Effector memory CD4-positive, alpha-beta T cell (primary cell): Measurements from ENCODE around the gene TCIRG1.
A peak's percentile ranks its signal among the peaks of the same experiment; 100 is the strongest.
"Not testable (repeated sequence)": the region's sequence is repeated elsewhere in the genome, so short reads cannot be mapped to it uniquely, and the experiment has no call there.

ENCODE experiments used
- DNase-seq, 3 donors: peaks; one replicate each; pipeline ENCODE4 v3.0.0-alpha.2; 2020
- H3K27ac ChIP-seq: 2 replicates; pipeline ENCODE4 v1.7.0; 2013; ENCODE audit warnings: mild to moderate bottlenecking, low read length, moderate library complexity; ENCODE audit not compliant: insufficient read depth, poor library complexity, severe bottlenecking
- H3K27me3 ChIP-seq: replicated peaks from 2 replicates; pipeline ENCODE4 v1.7.0; 2013; ENCODE audit warnings: mild to moderate bottlenecking, low read length; ENCODE audit not compliant: insufficient read depth, control insufficient read depth, poor library complexity, severe bottlenecking
- H3K36me3 ChIP-seq: 2 replicates; pipeline ENCODE4 v1.7.0; 2013; ENCODE audit warnings: mild to moderate bottlenecking, low read length, moderate library complexity; ENCODE audit not compliant: control insufficient read depth, insufficient read depth
- H3K4me1 ChIP-seq: 2 replicates; pipeline ENCODE4 v1.7.0; 2013; ENCODE audit warnings: low read length, mild to moderate bottlenecking; ENCODE audit not compliant: control insufficient read depth, insufficient read depth, poor library complexity, severe bottlenecking
- H3K4me3 ChIP-seq: 2 replicates; pipeline ENCODE4 v1.7.0; 2013; ENCODE audit warnings: low read length, low read depth, mild to moderate bottlenecking; ENCODE audit not compliant: insufficient read depth, poor library complexity, severe bottlenecking
- H3K9me3 ChIP-seq: 2 replicates; pipeline ENCODE4 v1.7.0; 2013; ENCODE audit warnings: mild to moderate bottlenecking, low read length, moderate library complexity; ENCODE audit not compliant: control insufficient read depth
- total RNA-seq, 3 donors: gene quantifications; one replicate each; lab custom pipeline; 2026; lab: John Stamatoyannopoulos, UW

TCIRG1 gene
- 168 to 218 (median 190) reads per million in 3 donors for total RNA-seq

GRCh38 chr11:68038718-68039525, at the start of gene TCIRG1:
Gene TCIRG1, plus strand, starts transcription at chr11:68039025. Its CDS starts 2,247 bp downstream, at chr11:68041272.
- Histone ChIP-seq H3K27me3 (no peaks in the 10 kb centered on the region), H3K36me3 (peaks cover 22% of the 10 kb centered on the region), H3K4me1 (peaks cover 36% of the 10 kb centered on the region), H3K9me3 (no peaks in the 10 kb centered on the region), H3K4me3 (peak within 1 kb of the TSS; percentile 92), H3K27ac (peak within 1 kb of the TSS; percentile 84)
- DNase-seq = peak; percentile 27 to 56 (median 41)

GRCh38 chr11:67990546-67991346, 48.1 kb upstream of the TCIRG1 start:
- not testable (repeated sequence) for H3K36me3 ChIP-seq, H3K27ac ChIP-seq, H3K9me3 ChIP-seq, H3K4me3 ChIP-seq, H3K27me3 ChIP-seq, H3K4me1 ChIP-seq, DNase-seq

DNA sequence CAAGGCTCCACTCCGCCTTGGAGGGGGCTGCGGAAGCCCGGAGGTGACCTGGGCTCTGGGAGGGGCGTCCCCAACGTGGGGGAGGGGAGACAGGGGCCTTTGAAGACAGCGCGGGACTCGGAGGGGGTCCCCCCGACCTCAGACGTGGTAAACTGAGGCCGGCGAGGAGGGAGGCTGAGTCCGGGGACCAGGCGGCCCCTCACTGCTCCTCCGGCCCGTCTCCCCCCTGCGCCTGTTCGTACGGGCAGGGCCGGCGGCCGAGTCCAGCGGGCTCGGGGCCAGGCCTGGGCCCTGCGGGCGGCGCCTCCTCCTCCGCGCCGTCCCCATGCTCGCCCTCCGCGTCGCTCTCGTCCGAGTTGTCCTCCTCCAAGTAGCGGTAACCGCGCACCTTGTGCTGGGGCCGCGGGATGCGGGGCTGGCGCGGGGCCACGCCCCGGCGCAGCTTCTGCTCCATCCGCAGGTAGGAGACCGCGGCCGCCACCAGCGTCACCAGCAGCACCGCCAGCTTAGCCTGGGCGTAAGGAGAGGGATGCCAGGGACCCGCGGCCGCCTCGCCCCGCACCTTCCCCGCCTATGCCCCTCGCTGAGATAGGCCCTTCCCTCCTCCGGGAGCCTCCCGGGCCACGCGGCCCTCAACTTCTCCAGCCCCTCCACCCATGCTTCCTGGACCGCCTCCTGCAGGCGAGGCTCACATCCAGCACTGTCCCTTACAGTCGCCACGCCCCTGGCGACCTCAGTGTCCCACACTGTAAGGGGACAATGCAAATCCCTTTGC, 47.3 kb upstream of the TCIRG1 start:
- not testable (repeated sequence) for H3K4me1 ChIP-seq, H3K27ac ChIP-seq, H3K36me3 ChIP-seq, H3K27me3 ChIP-seq, DNase-seq, H3K4me3 ChIP-seq, H3K9me3 ChIP-seq

GRCh38 chr11:67993821-67994220, 45.0 kb upstream of the TCIRG1 start:
- H3K36me3 ChIP-seq, H3K4me3 ChIP-seq, H3K27ac ChIP-seq, H3K9me3 ChIP-seq, H3K27me3 ChIP-seq, H3K4me1 ChIP-seq: not testable (repeated sequence)
- DNase-seq = peak in 2 of 3 donors; percentile 13 to 25

DNA sequence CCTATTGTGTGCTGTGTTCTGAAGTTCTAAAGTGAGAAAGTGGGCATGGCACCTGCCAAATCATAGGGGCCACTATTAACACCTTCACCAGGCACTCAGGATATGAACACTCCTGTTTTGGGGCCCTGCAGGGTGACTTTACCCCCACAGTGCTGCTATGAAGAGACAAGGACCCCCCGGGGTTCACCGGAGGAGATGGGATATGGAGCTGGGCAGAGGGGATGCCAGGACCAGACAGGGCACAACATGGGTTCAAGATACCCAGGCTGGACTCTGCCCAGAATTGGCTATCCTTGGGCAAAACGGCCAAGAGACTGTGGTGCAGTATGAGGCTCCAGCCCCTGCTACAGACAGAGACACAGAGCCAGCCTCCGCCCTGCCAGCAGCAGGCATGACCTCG, 44.4 kb upstream of the TCIRG1 start:
- not testable (repeated sequence) for H3K27ac ChIP-seq, H3K27me3 ChIP-seq, H3K4me3 ChIP-seq, H3K4me1 ChIP-seq, DNase-seq, H3K9me3 ChIP-seq, H3K36me3 ChIP-seq

- H3K4me1 ChIP-seq, H3K36me3 ChIP-seq, H3K4me3 ChIP-seq, H3K9me3 ChIP-seq, H3K27me3 ChIP-seq, DNase-seq, H3K27ac ChIP-seq: not testable (repeated sequence)
These were observed 43.7 kb upstream of the TCIRG1 start for GRCh38 chr11:67995129-67995528.

DNA sequence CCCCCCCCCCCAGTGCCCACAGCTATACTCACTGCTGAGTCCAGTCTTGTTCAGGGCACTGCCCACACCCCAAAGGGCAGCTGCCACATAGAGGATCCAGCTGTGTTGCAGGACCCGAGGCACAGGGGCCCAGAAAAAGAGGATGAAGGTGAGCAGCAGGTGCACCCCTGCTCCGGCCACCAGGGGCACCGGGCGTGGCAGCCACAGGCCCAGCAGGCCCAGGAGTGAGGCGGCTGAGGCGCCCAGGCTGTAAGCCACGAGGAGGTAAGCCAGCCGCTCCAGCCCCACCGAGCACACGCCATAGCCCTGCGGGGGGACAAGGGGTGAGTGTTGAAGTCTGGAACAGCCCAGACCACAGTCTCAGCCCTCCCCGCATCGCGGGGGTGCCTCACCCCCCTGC, 43.2 kb upstream of the TCIRG1 start:
- DNase-seq, H3K27ac ChIP-seq, H3K36me3 ChIP-seq, H3K27me3 ChIP-seq, H3K4me1 ChIP-seq, H3K9me3 ChIP-seq, H3K4me3 ChIP-seq: not testable (repeated sequence)

DNA sequence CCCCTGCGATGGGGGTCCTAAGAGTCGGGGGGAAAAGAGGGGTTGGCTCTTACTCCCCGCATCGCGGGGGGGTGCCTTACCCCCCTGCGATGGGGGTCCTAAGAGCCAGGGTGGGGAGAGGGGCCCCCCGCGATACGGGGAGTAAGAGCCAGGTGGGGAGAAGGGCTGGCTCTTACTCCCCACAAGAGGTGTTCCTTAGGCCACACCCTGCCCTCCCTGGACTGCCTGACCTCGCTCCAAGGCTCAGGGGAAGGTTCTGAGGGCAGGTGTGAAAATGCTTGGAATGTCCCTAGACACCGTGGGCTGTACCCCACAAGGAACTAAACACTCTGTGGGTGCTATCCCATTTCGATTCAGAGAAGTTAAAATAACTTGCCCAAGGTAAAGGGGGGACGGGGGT, 42.8 kb upstream of the TCIRG1 start:
- Histone ChIP-seq H3K4me1 (peaks cover 8% of the 10 kb centered on the region), H3K9me3 (no peaks in the 10 kb centered on the region), H3K27me3 (no peaks in the 10 kb centered on the region), H3K4me3 (no peak overlapping the region), H3K27ac (no peak overlapping the region), H3K36me3 (no peaks in the 10 kb centered on the region)
- DNase-seq = no peak

DNA sequence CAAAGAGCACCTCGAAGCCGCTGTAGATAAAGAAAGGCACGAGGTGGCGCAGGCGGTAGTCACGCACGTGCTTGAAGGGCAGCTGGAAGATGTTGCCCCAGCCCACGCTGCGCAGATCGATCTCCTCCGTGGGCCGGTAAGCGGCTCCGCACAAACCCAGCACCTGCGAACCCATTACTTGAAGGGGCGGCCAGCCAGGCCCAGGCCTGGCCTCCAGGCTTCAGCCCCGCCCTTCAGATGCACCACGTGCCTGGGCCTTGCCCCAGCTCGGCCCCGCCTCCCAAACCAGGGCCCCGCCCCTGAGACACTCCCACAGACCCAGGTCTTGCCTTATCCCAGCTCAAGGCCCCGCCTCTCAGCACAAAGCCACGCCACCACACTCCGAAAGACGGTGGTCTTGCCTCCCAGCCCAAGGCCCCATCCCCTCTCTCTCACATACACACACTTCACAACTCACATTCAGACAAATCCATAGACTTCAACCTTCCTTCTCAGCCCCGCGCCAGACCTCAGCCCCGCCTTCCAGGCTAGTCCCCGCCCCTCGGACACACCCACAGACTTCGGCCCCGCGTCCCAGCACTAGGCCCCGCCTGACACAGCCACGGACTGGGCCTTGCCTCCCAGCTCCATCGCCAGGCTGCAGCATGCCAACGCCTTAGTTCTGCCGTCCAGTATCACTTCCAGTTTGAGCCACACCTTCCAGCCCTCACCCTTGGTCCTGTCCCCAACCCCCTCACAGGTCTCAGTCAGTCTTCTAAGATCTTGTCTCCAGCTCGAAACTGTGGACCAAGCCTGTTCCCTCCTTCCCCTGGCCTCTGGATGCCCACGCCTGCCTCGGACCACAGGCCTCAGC, 42.0 kb upstream of the TCIRG1 start:
- H3K4me1 ChIP-seq = peaks cover 8% of the 10 kb centered on the region
- no peaks in the 10 kb centered on the region for H3K9me3 ChIP-seq
- H3K27ac ChIP-seq = no peak overlapping the region
- no peak overlapping the region for H3K4me3 ChIP-seq
- H3K36me3 ChIP-seq = no peaks in the 10 kb centered on the region
- no peaks in the 10 kb centered on the region for H3K27me3 ChIP-seq
- no peak for DNase-seq
